ENCODE data around the gene RPL5. TPM values are rescaled to one million over a fixed set of nuclear protein-coding genes. Genes with fewer than 3 reads are reported as not detected.

Gene RPL5
- total RNA-seq, 1 donor from 2014 or later = 552 TPM

DNA sequence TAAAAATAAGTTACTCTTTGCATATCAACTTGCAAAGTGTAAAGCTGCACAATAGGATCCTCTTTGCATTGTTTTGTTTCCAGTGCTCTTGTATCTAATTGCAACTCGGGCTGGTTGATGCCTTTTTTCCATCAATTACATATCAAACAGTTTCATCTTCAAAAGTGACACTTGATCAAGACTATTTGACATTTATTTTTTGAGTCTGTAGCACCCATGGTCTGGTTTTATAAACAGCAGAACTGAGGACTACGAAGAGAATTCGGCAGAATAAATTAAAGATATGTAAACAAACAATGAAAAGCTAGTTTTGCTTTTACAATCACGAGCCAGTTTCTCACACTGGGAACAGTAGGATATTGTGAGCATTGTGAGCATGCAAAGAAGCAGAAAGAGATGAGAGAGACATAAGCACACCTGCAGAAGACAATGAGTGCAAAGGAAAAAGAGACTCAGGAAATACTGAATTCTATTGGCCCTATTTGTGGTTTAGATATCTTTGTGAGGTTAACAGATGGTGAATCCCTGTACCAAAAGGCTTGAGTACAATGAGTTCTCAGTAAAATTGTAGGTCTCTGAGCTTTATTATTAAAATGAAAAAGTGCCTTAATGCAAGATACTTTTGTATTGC, 45.4 kb downstream of the RPL5 start:
- Histone ChIP-seq H3K4me3 (no peak overlapping the region), H3K27ac (replicated peaks) (no peak overlapping the region), H3K4me1 (no peaks in the 10 kb centered on the region), H3K9me3 (replicated peaks) (peaks cover 6% of the 10 kb centered on the region), H3K27me3 (ENCODE audit: low read depth) (no peaks in the 10 kb centered on the region), H3K36me3 (peaks cover 7% of the 10 kb centered on the region)
- TF ChIP-seq CTCF (IDR thresholded peaks at IDR 0.05; ENCODE audit: borderline replicate concordance) = no peak
- intact Hi-C loops (cut with micrococcal nuclease) = no loop called here
- DNase-seq = no peak

- no peaks in the 10 kb centered on the region for H3K4me1 ChIP-seq
- H3K9me3 ChIP-seq (replicated peaks) = peaks cover under 1% of the 10 kb centered on the region
- DNase-seq = no peak
- no peak for TF ChIP-seq CTCF (IDR thresholded peaks at IDR 0.05; ENCODE audit: borderline replicate concordance)
- intact Hi-C loops (cut with micrococcal nuclease) = no loop called here
- H3K4me3 ChIP-seq = no peak overlapping the region
- H3K27me3 ChIP-seq (ENCODE audit: low read depth) = no peaks in the 10 kb centered on the region
- H3K27ac ChIP-seq (replicated peaks) = no peak overlapping the region
- peaks cover 3% of the 10 kb centered on the region for H3K36me3 ChIP-seq
These were observed 46.0 kb downstream of the RPL5 start for GRCh38 chr1:92877792-92878191.

- Histone ChIP-seq H3K27me3 (ENCODE audit: low read depth) (no peaks in the 10 kb centered on the region), H3K36me3 (no peaks in the 10 kb centered on the region), H3K27ac (replicated peaks) (no peak overlapping the region), H3K4me3 (no peak overlapping the region), H3K4me1 (no peaks in the 10 kb centered on the region), H3K9me3 (replicated peaks) (no peaks in the 10 kb centered on the region)
- intact Hi-C loops (cut with micrococcal nuclease) = no loop called here
- DNase-seq = no peak
- TF ChIP-seq CTCF (IDR thresholded peaks at IDR 0.05; ENCODE audit: borderline replicate concordance) = no peak
These were observed 47.6 kb downstream of the RPL5 start for GRCh38 chr1:92879316-92879968.

DNA sequence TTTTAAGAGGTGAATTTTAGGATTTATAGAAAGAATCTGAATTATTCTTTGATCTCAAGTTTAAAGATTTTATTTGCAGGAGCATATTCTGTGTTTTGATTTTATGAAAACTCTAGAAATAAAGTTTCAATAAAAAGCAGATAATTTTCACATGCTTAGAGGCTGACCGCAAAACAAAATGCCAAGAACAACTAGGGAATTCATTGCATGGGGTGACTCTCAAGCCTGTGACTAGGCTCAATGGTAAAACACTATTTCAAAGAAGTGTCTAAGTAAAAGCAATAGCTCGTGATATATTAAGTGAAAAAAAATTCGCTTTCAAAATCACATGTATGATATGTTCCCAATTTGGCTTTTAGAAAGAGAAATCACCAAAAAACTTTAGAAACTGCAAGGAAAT, 49.6 kb downstream of the RPL5 start:
- Histone ChIP-seq H3K9me3 (replicated peaks) (no peaks in the 10 kb centered on the region), H3K27me3 (ENCODE audit: low read depth) (no peaks in the 10 kb centered on the region), H3K27ac (replicated peaks) (no peak overlapping the region), H3K36me3 (no peaks in the 10 kb centered on the region), H3K4me1 (no peaks in the 10 kb centered on the region), H3K4me3 (no peak overlapping the region)
- intact Hi-C loops (cut with micrococcal nuclease) = no loop called here
- no peak for TF ChIP-seq CTCF (IDR thresholded peaks at IDR 0.05; ENCODE audit: borderline replicate concordance)
- no peak for DNase-seq

DNA sequence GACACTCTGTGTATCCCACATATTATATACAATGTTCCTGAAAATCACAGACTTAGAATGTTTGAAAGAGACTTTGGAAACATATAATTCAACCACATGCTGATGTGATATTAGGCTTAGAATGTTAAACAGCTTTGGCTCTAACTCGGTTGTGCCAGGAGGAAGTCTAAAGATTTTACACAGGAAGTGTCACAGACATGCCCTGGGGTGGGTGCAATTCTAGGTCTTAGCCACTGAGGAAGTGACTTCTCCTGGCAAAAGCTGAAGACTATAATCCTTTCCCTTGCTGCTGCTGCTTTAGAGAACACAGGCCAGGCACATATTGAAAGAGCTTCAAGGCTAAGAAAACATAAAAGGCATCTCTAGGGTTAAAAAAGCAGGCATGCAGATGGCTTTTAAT, 51.0 kb downstream of the RPL5 start:
- Histone ChIP-seq H3K27ac (replicated peaks) (no peak overlapping the region), H3K36me3 (no peaks in the 10 kb centered on the region), H3K27me3 (ENCODE audit: low read depth) (no peaks in the 10 kb centered on the region), H3K4me1 (no peaks in the 10 kb centered on the region), H3K4me3 (no peak overlapping the region), H3K9me3 (replicated peaks) (no peaks in the 10 kb centered on the region)
- DNase-seq = no peak
- no peak for TF ChIP-seq CTCF (IDR thresholded peaks at IDR 0.05; ENCODE audit: borderline replicate concordance)
- intact Hi-C loops (cut with micrococcal nuclease) = no loop called here

All from left ventricle myocardium inferior (tissue), 1 donor.